Inferior parietal cortex (tissue), 1 donor: Measurements from ENCODE around the gene SYNDIG1L.

Experiments used
- DNase-seq: peaks from one replicate; pipeline ENCODE4 v3.0.0-alpha.2; 2016; ENCODE audit errors: extremely low spot score

SYNDIG1L gene

DNA sequence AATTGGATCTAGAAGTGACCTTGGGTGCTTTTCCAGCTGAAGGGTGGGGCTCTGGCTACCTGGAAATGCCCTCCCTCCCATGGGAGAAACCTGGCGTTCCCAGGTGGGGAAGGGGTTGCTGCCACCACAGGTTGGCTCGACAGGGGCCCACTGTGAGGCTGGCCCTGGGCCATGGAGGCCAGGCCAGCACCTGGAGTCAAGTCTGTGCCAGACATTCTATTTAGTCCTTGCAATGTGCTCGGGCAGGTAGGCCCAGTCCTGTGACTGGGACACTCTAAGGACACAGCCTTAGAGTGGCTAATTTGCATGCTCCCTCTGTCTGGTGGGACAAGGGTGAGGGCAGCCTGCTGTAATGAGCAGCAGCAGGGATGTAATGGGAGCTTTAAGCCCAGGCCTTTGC, 65.8 kb downstream of the SYNDIG1L start:
- DNase-seq, result no peak

DNA sequence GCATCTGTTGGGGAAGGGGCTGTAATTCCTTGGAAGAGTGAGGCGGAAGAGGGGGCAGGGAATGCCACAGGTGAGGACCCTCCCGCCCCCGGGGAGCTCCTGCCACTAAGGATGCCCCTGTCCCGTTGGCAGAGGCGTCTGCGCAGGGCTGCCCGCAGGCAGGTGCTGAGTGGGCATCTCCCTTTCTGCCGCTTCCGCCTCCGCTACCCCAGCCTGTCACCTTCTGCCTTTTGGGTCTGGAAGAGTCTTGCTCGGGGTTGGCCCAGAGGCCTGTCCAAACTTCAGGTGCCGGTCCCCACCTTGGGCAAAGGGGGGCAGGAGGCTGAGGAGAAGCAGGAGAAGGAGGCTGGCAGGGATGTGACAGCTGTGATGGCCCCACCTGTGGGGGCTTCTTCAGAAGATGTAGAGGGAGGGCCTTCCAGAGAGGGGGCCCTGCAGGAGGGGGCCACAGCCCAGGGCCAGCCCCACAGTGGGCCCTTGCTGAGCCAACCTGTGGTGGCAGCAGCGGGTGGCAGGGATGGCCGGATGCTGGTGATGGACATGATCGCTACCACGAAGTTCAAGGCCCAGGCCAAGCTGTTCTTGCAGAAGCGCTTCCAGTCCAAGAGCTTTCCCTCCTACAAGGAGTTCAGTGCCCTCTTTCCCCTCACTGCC, 67.7 kb downstream of the SYNDIG1L start:
- no peak for DNase-seq

- DNase-seq, result no peak
Observed at GRCh38 chr14:74357585-74357984, 68.4 kb downstream of the SYNDIG1L start.

DNA sequence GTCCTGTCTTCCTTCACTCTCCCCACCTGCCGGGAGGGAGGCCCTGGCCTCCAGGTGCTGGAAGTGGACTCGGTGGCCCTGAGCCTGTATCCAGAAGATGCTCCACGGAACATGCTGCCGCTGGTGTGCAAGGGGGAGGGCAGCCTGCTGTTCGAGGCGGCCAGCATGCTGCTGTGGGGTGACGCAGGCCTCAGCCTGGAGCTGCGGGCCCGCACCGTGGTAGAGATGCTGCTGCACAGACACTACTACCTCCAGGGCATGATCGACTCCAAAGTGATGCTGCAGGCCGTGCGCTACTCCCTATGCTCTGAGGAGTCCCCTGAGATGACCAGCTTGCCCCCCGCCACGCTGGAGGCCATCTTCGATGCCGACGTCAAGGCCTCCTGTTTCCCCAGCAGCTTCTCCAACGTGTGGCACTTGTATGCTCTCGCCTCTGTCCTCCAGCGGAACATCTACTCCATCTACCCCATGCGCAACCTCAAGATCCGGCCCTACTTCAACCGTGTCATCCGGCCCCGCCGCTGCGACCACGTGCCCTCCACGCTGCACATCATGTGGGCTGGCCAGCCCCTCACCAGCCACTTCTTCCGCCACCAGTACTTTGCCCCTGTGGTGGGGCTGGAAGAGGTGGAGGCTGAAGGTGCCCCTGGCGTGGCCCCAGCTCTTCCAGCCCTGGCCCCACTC, 69.0 kb downstream of the SYNDIG1L start:
- no peak for DNase-seq
